ENCODE results near the gene CST2.
"Not testable (repeated sequence)": the region's sequence is repeated elsewhere in the genome, so short reads cannot be mapped to it uniquely, and the experiment has no call there.

Gene CST2, protein sequence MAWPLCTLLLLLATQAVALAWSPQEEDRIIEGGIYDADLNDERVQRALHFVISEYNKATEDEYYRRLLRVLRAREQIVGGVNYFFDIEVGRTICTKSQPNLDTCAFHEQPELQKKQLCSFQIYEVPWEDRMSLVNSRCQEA

DNA sequence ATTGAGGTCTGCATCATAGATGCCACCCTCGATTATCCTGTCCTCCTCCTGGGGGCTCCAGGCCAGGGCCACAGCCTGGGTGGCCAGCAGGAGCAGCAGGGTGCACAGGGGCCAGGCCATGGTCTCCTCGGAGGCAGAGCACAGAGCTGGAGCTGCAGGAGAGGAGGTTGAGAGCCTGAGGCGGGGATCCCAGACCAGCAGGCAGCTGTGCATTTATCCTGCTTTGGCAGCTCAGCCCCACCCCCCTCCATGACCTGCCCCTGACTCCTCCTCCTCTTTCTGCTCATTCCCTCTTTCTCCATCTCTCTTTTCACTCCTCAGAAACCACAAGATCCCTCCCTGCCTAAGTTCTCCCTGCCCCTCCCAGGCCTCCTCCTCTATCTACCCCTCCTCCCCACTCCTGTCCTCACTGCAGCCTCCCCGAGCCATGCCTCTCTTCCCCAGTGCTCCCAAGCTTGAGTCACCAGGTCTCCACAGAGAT, at the start of gene CST2:
CST2 (minus strand) TSS at position 189 of the 481 bp plus-strand sequence; CDS start at position 120, 69 bp downstream.
- DNase-seq: no peak

DNA sequence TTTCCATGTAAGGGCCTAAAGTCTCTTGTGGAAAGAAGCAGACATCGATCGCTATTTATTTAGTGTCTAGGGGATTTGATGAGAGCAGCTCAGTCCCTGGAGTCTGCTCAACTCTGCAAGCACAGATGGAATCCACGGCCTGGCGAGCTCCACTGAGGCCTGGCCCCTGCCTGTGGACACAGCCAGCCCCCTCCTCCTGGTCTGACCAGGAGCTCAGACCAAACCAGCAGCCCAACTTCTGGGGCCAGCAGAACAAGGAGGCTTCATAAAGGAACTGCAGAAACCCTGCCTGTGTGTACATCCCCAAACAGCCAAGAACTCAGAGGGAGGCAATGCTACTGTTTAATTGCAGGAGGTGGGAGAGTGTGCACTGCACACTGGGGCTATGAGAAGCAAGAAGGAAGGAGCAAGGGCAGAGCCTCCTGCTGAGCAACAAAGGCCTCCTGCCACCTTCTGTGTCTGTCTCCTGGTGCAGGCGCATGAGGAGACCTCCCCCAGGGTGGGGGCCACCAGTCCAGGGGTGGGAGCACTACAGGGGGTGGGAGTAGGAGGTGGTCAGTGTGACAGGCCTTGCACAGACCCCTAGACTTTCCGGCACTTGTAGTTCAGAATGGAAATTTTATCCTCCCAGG, 49.2 kb upstream of the CST2 start:
- DNase-seq: no peak

DNA sequence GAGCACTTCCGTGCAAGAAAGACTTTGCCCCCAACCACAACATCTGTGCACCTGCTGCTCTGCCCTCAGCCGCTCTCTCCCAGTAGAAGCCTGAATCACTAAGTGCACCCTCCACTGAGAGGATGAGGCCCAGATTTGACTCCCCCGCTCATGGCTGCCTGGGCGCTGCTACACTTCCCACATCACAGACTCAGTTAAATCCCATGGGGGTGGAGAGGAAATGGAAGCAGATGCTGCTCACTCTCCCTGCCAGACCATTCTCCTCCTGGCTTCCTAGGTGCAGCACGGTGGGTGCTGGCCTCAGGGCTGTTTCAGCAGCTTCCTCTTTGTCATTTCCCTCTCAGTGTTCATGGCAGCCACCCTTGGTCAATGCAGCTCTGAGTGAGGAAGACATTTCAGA, 48.2 kb upstream of the CST2 start:
- DNase-seq: no peak

DNA sequence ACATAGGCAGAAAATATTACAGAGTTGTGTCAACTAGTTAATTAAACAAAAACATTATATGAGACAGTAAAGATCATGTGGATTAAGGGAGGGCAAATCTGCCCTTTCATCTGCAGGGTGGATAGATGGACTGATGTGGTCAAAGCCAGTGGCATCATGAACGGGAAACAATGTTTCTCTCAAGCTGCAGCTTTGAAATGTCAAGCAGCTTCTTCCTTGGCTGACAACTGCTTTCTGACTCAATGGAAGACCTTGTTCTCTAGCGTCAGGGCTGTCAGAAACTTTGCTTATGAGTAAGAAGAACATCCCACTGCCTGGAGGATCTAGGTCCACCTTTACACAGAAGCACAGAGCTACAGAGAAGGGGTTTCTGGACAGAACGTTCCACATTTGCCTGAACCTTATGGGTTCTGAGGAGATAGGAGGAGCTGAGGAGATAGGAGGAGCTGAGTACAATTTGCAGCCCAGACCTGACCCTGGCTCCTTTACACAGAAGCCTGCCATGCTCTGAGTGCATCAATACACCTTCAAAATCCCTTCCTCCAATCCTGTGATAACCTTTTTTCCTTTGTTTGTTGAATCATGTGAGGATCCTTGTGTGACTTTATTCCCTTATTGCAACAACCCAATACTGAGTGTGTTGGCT, 47.0 kb upstream of the CST2 start:
- no peak for DNase-seq

DNA sequence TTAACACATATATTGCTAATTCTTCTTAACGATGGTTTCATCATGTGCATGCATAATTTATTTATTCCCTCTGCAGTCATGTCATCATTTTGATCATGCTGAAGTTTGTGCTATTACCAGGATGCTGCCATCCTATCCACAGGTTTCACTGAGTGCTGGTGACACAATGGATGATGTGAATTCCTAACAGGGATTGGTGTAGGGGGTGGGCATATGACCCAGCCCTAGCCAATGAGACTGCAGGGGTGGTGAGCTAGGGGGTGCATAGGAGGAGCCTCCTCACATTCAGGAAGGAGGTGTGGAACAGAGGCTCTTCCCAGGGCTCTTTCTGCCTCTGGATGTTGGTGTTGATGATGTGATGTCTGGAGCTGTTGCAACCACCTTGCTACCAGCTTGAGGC, 45.5 kb upstream of the CST2 start:
- no peak for DNase-seq

DNA sequence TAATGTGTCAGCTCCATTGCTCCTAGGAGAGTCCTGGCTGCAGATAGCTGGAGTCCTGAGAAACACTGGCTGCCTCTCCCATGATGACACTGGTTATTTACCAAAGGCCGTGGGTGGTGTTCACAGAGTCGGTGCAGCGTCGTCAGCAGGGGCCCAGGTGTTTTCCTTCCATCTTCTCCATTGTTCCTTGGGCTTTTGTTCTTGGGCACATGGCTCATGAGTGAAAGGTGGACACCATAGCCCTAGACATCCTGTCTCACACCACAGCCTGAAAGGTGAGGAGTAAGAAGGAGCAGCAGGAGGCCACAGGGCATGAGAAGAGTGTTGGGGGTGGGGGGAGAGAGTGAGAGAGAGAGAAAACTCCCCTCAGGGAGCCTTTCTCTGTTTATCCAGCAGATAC, 43.9 kb upstream of the CST2 start:
- no peak for DNase-seq

DNA sequence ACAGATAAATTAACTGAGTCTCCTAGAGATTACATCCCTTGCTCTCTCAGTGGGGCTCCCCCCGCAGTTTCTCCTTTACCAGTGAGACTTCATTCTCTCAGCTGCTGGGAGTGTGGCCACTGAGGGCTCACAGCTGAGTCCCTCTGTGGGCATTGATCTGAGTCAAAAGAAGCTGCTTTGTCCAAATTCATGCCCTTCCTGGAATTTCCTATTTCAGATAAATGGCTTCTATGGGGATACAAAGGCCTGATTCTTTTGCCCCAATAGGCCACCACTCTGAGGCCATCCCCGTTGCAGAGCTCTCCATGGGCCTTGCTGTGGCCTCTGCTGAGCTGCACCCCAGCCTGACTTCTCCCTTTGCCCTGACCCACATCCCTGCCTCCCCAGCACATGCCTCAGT, 43.0 kb upstream of the CST2 start:
- DNase-seq: no peak

DNA sequence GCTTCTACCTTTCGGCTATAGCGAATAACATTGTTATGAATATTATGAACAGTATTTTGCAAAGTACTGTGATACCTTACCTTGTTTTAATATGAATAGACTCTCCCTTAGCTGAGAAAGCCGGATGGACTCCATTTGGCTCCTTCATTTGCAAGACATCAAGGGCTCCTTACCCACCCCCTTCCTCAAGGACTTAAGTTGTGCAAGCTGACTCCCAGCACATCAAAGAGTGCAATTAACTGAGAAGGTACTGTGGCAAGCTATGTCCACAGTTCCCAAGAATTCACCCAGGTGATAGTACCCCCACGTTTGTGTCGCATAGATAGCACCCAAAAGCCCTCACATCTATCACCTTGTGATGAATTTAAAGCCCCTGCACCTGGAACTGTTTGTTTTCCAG, 41.8 kb upstream of the CST2 start:
- DNase-seq: no peak

DNA sequence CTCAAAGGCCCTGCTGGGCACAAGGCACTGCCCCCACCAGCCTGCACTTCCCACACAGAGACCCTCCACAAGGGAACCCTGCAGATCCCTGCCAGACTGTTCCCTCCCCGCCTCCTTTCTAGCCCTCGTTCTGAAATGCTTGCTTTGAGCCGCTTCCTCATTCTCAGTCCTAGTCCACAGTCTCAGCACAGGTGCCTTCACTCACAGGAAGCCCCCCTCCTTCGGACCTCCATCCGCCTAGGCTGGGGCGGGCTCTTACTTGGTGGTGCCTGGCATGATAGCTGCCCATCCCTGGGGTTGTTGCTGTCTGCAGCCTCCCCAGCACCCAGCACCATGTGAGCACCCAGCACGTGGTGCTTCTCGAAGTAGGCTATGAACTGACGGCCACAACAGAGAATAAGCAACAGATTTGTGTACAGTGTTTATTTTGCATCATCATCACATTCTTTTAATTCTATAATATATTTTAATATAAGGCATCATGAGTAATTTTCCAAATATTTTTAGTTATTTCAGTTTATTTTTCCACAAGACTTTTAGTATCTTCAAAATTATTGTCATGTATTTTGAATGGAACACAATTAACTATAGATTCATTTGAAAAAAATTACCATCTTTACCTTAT, 40.7 kb upstream of the CST2 start:
- no peak for DNase-seq

DNA sequence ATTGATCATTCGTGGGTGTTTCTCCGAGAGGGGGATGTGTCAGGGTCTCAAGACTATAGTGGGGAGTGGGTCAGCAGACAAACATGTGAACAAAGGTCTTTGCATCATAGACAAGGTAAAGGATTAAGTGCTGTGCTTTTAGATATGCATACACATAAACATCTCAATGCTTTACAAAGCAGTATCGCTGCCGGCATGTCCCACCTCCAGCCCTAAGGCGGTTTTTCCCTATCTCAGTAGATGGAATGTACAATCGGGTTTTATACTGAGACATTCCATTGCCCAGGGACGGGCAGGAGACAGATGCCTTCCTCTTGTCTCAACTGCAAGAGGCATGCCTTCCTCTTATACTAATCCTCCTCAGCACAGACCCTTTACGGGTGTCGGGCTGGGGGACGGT, 34.2 kb upstream of the CST2 start:
- DNase-seq: not testable (repeated sequence)

DNA sequence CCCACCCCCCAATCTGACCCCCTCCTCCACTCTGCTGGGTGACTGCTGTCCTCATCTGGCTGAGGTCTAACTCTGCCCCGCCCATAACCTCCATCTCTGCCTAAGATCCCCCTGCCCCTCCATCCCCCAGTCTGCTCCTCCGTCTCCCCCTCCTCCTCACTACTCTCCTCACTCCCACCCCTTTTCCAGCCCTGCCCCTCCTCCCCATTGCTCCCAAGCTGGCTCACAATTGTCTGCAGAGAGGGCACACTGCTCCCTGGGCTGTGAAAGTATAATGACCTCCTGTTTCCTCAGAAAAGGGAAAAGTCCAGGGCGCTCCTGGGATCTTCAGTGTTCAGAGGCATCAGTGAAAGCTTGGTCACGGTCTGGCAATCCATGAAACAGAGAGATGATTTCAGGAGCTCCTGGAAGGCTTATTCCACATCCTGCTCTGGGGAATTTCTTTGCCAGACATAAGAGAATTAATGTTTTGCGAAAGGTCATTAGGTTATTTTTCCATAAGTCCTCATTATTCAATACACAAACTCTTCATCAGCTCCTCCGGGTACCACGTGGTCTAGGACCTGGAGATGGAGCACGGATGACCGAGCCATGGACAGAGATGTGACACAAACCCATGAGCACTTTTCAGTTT, 31.6 kb upstream of the CST2 start:
- DNase-seq: no peak

DNA sequence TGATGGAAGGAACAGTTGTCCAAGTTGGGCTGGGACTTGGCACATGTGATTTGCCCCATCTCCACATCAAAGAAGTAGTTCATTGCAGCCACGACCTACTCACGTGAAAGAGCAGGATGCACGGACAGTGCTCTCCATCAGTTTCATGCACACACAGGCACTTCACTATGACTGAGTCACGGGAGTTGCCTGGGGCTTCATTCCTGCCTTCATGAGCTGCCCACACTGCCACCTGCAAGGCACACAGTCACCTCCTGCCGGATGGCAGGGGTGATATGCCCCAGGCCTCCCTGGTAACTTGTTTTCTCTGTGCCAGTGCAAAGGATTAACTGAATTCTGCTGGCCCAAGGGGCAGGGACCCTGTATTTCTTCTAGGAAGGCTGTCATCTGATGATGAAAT, 30.2 kb upstream of the CST2 start:
- DNase-seq: no peak

DNA sequence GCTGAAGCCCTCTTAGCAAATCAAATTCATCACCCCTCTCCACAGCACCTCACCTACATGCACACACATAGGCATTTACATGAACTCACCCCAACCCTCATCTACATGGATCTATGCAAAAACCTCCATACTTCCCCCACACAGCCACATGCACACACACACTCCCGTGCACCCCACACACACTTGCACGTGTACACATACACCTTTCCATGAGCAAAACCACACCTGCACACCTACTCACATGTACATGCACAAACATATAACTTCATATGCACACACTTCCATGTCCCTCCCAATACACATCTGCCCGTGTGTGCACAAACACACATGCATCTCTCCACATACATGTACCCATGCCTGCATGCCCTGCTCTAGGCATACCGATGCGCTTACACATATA, 29.7 kb upstream of the CST2 start:
- no peak for DNase-seq

DNA sequence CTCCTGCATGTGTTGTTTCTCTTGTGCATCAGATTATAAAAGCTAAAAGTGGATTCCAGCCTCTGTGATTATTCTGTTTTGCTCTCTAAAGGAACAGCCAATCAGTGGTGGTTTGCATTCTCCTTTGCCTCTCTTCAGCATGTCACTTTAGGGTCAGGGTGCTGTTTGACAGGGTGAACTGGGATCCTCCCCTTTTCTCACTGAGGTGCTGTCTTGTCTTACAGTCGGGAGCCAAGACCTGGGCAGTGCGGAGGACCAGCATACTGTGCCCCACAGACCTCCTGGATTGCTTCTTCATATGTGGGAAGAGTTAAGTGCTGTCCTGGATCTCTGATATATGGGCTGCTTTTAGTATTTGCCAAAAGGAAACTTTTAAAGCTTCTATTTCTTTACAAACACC, 15.2 kb upstream of the CST2 start:
- no peak for DNase-seq

DNA sequence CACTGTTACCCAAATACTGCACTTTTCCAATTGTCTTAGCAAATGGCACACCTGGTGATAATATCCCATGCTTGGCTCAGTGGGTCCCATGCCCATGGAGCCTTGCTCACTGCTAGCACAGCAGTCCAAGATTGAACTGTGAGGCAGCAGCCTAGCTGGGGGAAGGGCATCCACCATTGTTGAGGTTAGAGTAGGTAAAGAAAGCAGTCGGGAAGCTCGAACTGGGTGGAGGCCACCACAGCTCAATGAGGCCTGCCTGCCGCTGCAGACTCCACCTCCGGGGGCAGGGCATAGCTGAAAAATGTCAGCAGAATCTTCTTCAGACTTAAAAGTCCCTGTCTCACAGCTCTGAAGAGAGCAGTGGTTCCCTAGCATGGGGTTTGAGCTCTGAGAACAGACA, 9.2 kb upstream of the CST2 start:
- DNase-seq: no peak

DNA sequence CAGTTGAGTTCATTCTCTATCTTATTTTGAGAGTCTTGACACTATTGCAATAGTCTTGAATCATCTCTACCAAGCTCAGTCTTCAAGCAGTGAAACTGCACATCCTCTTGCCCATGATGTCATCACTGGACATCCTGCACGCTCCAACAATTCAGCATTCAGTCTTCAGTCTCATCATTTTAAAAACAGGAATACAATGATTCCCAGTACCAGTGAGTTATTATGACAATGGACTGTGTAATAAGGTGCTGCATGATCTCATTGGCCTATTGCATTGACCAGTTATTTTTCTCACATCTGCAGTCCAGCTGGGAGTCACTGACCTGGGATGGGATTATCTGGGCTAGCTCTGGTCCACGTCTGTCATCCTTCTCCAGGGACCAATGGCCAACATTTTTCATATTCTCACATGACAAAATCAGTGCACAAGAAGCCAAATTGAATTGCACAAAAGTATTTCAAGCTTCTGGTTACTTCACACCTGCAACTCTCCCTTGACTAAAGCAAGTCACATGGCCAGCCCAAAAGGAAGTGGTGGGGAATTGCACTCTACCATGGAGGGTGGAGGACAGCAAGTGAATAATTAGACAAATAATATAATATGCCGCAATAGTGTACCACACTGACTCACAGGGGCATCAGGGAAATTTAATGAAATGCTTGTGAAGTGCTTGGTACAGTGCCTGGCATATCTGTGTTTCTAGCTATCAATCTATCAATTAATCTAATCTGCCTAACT, 6.4 kb upstream of the CST2 start:
- no peak for DNase-seq

DNA sequence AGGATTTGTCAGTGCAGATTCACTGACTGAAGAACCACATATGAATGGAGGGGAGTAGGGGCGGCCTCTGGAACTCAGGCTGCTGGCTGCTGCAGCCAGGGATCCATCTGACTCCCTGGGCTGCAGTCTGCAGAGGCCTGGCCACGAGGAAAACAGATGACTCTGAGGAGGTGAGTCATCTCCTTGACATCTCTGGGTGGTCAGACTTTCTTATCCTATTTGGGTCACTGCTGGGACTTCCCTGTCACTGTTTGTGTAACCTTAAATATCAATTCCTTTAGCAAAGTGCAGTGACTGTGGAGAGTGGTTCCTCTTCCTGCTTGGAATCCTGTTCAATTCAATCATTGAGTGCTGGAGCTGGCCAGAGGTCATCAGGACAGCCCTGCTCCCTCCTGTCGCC, 5.4 kb upstream of the CST2 start:
- not testable (repeated sequence) for DNase-seq

DNA sequence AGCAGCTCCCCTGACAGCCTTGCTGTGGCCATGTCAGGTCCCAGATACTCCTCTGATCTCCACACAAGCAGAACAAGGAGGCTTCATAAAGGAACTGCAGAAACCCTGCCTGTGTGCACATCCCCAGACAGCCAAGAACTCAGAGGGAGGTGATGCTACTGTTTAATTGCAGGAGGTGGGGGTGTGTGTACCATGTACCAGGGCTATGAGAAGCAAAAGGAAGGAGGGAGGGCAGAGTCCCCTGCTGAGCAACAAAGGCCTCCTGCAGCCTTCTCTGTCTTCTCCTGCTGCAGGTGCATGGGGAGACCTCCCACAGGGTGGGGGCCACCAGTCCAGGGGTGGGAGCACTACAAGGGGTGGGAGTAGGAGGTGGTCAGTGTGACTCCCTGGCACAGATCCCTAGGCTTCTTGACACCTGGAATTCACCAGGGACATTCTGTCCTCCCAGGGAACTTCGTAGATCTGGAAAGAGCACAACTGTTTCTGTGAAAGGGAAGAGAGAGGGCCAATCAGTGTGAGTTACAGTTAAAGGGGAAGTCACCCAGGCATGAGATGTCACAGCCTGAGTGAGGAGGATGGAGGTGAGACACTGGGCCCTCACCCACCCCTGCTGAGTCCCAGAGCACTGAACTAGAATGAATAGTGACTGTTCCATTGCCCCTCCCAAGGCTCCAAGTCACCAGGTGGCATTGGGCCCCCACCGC, 2.8 kb downstream of the CST2 start:
- DNase-seq: no peak

DNA sequence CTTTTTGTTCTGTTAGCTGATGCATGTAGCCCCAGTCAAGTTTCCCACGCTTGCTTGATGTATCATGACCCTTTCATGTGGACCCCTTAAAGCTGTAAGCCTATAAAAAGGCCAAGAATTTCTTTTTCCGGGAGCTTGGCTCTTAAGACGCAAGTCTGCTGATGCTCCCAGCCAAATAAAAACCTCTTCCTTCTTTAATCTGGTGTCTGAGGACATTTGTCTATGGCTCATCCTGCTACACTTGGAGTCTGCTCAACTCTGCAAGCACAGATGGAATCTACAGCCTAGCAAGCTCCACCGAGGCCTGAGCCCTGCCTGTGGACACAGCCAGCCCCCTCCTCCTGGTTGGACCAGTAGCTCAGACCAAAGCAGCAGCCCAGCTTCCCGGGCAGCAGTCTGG, 3.4 kb downstream of the CST2 start:
- DNase-seq: no peak

DNA sequence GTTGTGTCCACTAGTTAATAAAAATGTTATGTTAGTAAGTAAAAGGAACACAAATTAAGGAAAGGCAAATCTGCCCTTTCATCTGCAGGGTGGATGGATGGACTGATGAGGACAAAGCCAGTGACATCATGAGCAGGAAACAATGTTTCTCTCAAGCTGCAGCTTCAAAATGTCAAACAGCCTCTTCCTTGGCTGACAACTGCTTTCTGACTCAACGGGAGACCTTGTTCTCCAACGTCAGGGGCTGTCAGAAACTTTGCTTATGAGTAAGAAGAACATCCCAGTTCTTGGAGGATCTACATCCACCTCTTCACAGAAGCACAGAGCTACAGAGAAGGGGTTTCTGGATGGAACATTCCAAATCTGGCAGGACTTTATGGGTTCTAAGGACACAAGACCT, 6.0 kb downstream of the CST2 start:
- no peak for DNase-seq

DNA sequence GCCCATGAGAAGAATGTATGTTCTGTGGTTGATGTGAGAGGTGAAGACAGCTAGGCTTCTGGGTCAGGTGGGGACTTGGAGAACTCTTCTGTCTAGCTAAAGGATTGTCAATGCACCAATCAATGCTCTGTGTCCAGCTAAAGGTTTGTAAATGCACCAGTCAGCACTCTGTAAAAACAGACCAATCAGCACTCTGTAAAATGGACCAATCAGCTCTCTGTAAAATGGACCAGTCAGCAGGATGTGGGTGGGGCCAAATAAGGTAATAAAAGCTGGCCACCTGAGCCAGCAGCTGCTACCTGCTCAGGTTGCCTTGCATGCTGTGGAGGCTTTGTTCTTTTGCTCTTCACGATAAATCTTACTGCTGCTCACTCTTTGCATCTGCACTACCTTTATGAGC, 15.0 kb downstream of the CST2 start:
- not testable (repeated sequence) for DNase-seq

DNA sequence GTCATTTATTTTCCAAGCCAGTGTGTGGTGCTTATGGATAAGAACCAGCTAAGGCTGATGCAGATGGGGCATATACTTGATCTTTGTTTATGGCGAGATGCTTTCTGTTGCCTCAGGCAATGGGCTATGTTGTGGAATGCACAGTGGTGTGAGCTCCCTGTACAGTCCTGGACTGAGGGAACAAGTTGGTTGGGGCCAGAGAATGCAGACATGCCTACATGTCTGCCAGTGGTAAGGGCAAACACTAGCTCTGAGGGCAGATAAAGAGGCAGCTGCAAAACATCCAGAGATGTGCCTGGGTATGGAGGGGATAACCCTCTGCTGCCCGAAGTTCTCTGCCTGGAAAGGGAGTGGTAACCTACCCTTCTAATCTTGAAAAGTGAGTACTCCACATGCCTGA, 16.2 kb downstream of the CST2 start:
- DNase-seq: not testable (repeated sequence)

Measured in CD4-positive, alpha-beta T cell treated with Interleukin-4 for 1 hour (primary cell).